ENCODE measurements around the gene CCSER1. TPM values are rescaled to one million over a fixed set of nuclear protein-coding genes. Genes with fewer than 3 reads are reported as not detected.

The CCSER1 gene
- total RNA-seq: not detected in 2 replicates

- Mint-ChIP-seq H3K4me1 (ENCODE audit: low read depth) (peaks cover 13% of the 10 kb centered on the region), H3K4me3 (ENCODE audit: low read depth) (peak within 1 kb of the TSS; percentile 59), H3K27me3 (ENCODE audit: low read depth) (peaks cover 41% of the 10 kb centered on the region), H3K36me3 (ENCODE audit: low read depth) (no peaks in the 10 kb centered on the region), H3K27ac (no peak within 1 kb of the TSS), H3K9me3 (no peaks in the 10 kb centered on the region)
- intact Hi-C loops (cut with micrococcal nuclease): loop anchor here (5.0 kb wide), 1 partner anchor 290 kb away; the partner anchor contains the start of gene SNCA
- no peak for DNase-seq (ENCODE audit: low spot score)
Measured at GRCh38 chr4:90127223-90127705, at the start of gene CCSER1. Gene CCSER1 (plus strand): TSS chr4:90127394.

- no peaks in the 10 kb centered on the region for H3K9me3 Mint-ChIP-seq
- DNase-seq (ENCODE audit: low spot score): no peak
- H3K36me3 Mint-ChIP-seq (ENCODE audit: low read depth): no peaks in the 10 kb centered on the region
- intact Hi-C loops (cut with micrococcal nuclease): no loop called here
- no peak overlapping the region for H3K4me3 Mint-ChIP-seq (ENCODE audit: low read depth)
- H3K27me3 Mint-ChIP-seq (ENCODE audit: low read depth): no peaks in the 10 kb centered on the region
- H3K27ac Mint-ChIP-seq: no peak overlapping the region
- no peaks in the 10 kb centered on the region for H3K4me1 Mint-ChIP-seq (ENCODE audit: low read depth)
Measured at GRCh38 chr4:90078440-90078839, 48.8 kb upstream of the CCSER1 start.

- H3K36me3 Mint-ChIP-seq (ENCODE audit: low read depth): no peaks in the 10 kb centered on the region
- no peak overlapping the region for H3K27ac Mint-ChIP-seq
- intact Hi-C loops (cut with micrococcal nuclease): no loop called here
- DNase-seq (ENCODE audit: low spot score): no peak
- no peaks in the 10 kb centered on the region for H3K9me3 Mint-ChIP-seq
- no peaks in the 10 kb centered on the region for H3K27me3 Mint-ChIP-seq (ENCODE audit: low read depth)
- H3K4me1 Mint-ChIP-seq (ENCODE audit: low read depth): no peaks in the 10 kb centered on the region
- H3K4me3 Mint-ChIP-seq (ENCODE audit: low read depth): no peak overlapping the region
Measured at GRCh38 chr4:90080116-90080515, 47.1 kb upstream of the CCSER1 start.

GRCh38 chr4:90081432-90082144 lies 45.6 kb upstream of the CCSER1 start:
- Mint-ChIP-seq H3K9me3 (no peaks in the 10 kb centered on the region), H3K27me3 (ENCODE audit: low read depth) (no peaks in the 10 kb centered on the region), H3K27ac (no peak overlapping the region), H3K4me3 (ENCODE audit: low read depth) (no peak overlapping the region), H3K4me1 (ENCODE audit: low read depth) (no peaks in the 10 kb centered on the region), H3K36me3 (ENCODE audit: low read depth) (no peaks in the 10 kb centered on the region)
- intact Hi-C loops (cut with micrococcal nuclease): no loop called here
- no peak for DNase-seq (ENCODE audit: low spot score)

GRCh38 chr4:90082449-90082848 lies 44.7 kb upstream of the CCSER1 start:
- Mint-ChIP-seq H3K36me3 (ENCODE audit: low read depth) (no peaks in the 10 kb centered on the region), H3K27ac (no peak overlapping the region), H3K4me3 (ENCODE audit: low read depth) (no peak overlapping the region), H3K27me3 (ENCODE audit: low read depth) (no peaks in the 10 kb centered on the region), H3K9me3 (no peaks in the 10 kb centered on the region), H3K4me1 (ENCODE audit: low read depth) (no peaks in the 10 kb centered on the region)
- DNase-seq (ENCODE audit: low spot score): no peak
- intact Hi-C loops (cut with micrococcal nuclease): no loop called here

GRCh38 chr4:90084277-90084966 lies 42.8 kb upstream of the CCSER1 start:
- Mint-ChIP-seq H3K4me1 (ENCODE audit: low read depth) (no peaks in the 10 kb centered on the region), H3K4me3 (ENCODE audit: low read depth) (no peak overlapping the region), H3K27ac (no peak overlapping the region), H3K36me3 (ENCODE audit: low read depth) (no peaks in the 10 kb centered on the region), H3K27me3 (ENCODE audit: low read depth) (no peaks in the 10 kb centered on the region), H3K9me3 (no peaks in the 10 kb centered on the region)
- no peak for DNase-seq (ENCODE audit: low spot score)
- intact Hi-C loops (cut with micrococcal nuclease): no loop called here

GRCh38 chr4:90084967-90085295 lies 42.3 kb upstream of the CCSER1 start:
- H3K9me3 Mint-ChIP-seq: no peaks in the 10 kb centered on the region
- H3K36me3 Mint-ChIP-seq (ENCODE audit: low read depth): no peaks in the 10 kb centered on the region
- no peaks in the 10 kb centered on the region for H3K27me3 Mint-ChIP-seq (ENCODE audit: low read depth)
- intact Hi-C loops (cut with micrococcal nuclease): no loop called here
- no peaks in the 10 kb centered on the region for H3K4me1 Mint-ChIP-seq (ENCODE audit: low read depth)
- H3K4me3 Mint-ChIP-seq (ENCODE audit: low read depth): no peak overlapping the region
- DNase-seq (ENCODE audit: low spot score): no peak
- H3K27ac Mint-ChIP-seq: no peak overlapping the region

- no peak for DNase-seq (ENCODE audit: low spot score)
- intact Hi-C loops (cut with micrococcal nuclease): no loop called here
- no peaks in the 10 kb centered on the region for H3K36me3 Mint-ChIP-seq (ENCODE audit: low read depth)
Measured at GRCh38 chr4:90093526-90093925, 33.7 kb upstream of the CCSER1 start.

GRCh38 chr4:90095000-90095399 lies 32.2 kb upstream of the CCSER1 start:
- intact Hi-C loops (cut with micrococcal nuclease): no loop called here

More at GRCh38 chr4:90093526-90093925, 33.7 kb upstream of the CCSER1 start:
- no peaks in the 10 kb centered on the region for H3K27me3 Mint-ChIP-seq (ENCODE audit: low read depth)
- no peaks in the 10 kb centered on the region for H3K9me3 Mint-ChIP-seq
- H3K4me1 Mint-ChIP-seq (ENCODE audit: low read depth): no peaks in the 10 kb centered on the region
- no peak overlapping the region for H3K27ac Mint-ChIP-seq
- no peak overlapping the region for H3K4me3 Mint-ChIP-seq (ENCODE audit: low read depth)

GRCh38 chr4:90099812-90100211 lies 27.4 kb upstream of the CCSER1 start:
- Mint-ChIP-seq H3K4me1 (ENCODE audit: low read depth) (no peaks in the 10 kb centered on the region), H3K27ac (no peak overlapping the region), H3K9me3 (no peaks in the 10 kb centered on the region), H3K4me3 (ENCODE audit: low read depth) (no peak overlapping the region), H3K36me3 (ENCODE audit: low read depth) (no peaks in the 10 kb centered on the region), H3K27me3 (ENCODE audit: low read depth) (no peaks in the 10 kb centered on the region)
- intact Hi-C loops (cut with micrococcal nuclease): no loop called here
- no peak for DNase-seq (ENCODE audit: low spot score)

More at GRCh38 chr4:90095000-90095399, 32.2 kb upstream of the CCSER1 start:
- Mint-ChIP-seq H3K4me3 (ENCODE audit: low read depth) (no peak overlapping the region), H3K27me3 (ENCODE audit: low read depth) (no peaks in the 10 kb centered on the region), H3K9me3 (no peaks in the 10 kb centered on the region), H3K27ac (no peak overlapping the region), H3K36me3 (ENCODE audit: low read depth) (no peaks in the 10 kb centered on the region), H3K4me1 (ENCODE audit: low read depth) (no peaks in the 10 kb centered on the region)
- DNase-seq (ENCODE audit: low spot score): no peak

- no peaks in the 10 kb centered on the region for H3K9me3 Mint-ChIP-seq
- H3K27me3 Mint-ChIP-seq (ENCODE audit: low read depth): no peaks in the 10 kb centered on the region
- no peak overlapping the region for H3K27ac Mint-ChIP-seq
- H3K4me1 Mint-ChIP-seq (ENCODE audit: low read depth): no peaks in the 10 kb centered on the region
- intact Hi-C loops (cut with micrococcal nuclease): no loop called here
- DNase-seq (ENCODE audit: low spot score): no peak
- no peak overlapping the region for H3K4me3 Mint-ChIP-seq (ENCODE audit: low read depth)
- no peaks in the 10 kb centered on the region for H3K36me3 Mint-ChIP-seq (ENCODE audit: low read depth)
Measured at GRCh38 chr4:90103991-90104390, 23.2 kb upstream of the CCSER1 start.

GRCh38 chr4:90105274-90105673 lies 21.9 kb upstream of the CCSER1 start:
- intact Hi-C loops (cut with micrococcal nuclease): no loop called here
- H3K4me1 Mint-ChIP-seq (ENCODE audit: low read depth): no peaks in the 10 kb centered on the region
- no peaks in the 10 kb centered on the region for H3K36me3 Mint-ChIP-seq (ENCODE audit: low read depth)
- no peak for DNase-seq (ENCODE audit: low spot score)
- no peaks in the 10 kb centered on the region for H3K9me3 Mint-ChIP-seq
- no peak overlapping the region for H3K27ac Mint-ChIP-seq
- H3K4me3 Mint-ChIP-seq (ENCODE audit: low read depth): no peak overlapping the region
- no peaks in the 10 kb centered on the region for H3K27me3 Mint-ChIP-seq (ENCODE audit: low read depth)

GRCh38 chr4:90112715-90113114 lies 14.5 kb upstream of the CCSER1 start:
- Mint-ChIP-seq H3K4me1 (ENCODE audit: low read depth) (no peaks in the 10 kb centered on the region), H3K27ac (no peak overlapping the region)

More at GRCh38 chr4:90112715-90113114, 14.5 kb upstream of the CCSER1 start:
- Mint-ChIP-seq H3K27me3 (ENCODE audit: low read depth) (no peaks in the 10 kb centered on the region), H3K9me3 (no peaks in the 10 kb centered on the region), H3K4me3 (ENCODE audit: low read depth) (no peak overlapping the region), H3K36me3 (ENCODE audit: low read depth) (no peaks in the 10 kb centered on the region)
- DNase-seq (ENCODE audit: low spot score): no peak
- intact Hi-C loops (cut with micrococcal nuclease): no loop called here
